HG02763 (cell line): ENCODE results near the gene RAB10.

ENCODE experiments used
- ATAC-seq: cut with Tn5 transposase; IDR thresholded peaks from one replicate; pipeline ENCODE4 v1.9.1; 2021; ENCODE audit warnings: mild to moderate bottlenecking, moderate library complexity; ENCODE audit not compliant: unreplicated experiment

RAB10 gene

DNA sequence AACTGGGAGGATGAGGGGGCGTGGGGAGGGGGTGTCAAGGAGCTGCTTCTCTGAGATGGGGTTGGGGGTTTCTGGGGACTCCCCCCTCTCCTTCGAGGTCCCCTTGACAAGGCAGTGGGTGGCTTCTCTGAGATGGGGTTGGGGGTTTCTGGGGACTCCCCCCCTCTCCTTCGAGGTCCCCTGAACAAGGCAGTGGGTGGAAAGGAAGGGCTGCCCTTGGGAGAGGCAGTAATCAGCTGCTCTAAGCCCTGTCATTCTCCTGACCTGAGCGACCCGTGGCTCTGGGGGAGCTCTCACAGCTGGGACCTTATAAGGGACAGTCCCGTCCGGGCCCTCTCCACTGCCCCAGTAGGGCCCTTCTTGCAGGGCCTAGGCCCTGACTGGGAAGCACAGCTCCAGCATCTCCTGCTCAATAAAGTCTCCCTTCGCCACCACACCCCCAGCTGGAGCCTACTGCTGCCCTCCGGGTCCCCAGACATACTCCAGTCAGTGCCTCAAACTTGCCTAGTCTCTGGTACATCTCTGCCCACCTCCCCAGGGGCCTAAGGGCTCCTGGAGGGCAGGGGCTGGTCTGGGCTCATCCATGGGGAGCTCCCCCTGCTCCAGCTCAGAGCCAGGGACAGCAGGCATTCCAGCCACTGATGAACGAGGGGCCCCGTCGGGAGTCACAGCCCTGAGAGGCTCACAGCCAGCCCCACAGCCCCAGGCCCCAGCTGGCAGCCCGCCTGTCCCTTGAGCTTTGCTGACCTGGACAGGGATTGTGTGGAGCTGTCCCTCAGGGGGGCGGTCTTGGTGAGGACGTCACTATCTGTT is 141.8 kb downstream of the RAB10 start:
- ATAC-seq = no peak

GRCh38 chr2:26176279-26176615 is 142.4 kb downstream of the RAB10 start:
- no peak for ATAC-seq

DNA sequence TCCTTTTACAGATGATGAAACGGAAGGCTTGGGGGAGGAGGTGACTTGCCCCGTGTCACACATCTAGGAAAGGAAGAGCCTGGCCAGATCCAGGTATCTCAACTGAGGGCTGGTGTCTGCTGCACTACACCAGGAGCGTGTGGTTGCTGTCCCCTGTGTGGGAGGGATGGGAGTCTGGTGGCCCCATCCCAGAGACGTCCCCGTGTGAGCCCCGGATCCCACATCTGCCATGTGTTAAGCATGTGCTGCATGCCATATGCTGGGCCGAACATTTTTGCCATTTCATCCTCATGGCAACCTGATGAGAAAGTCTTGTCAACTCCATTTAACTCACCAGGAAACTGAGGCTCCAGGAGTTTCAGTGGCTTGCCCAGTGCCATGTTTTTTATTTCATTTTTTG is 143.2 kb downstream of the RAB10 start:
- no peak for ATAC-seq

- ATAC-seq = no peak
These were observed 144.4 kb downstream of the RAB10 start for GRCh38 chr2:26178246-26178645.

- no peak for ATAC-seq
These were observed 145.0 kb downstream of the RAB10 start for GRCh38 chr2:26178746-26179436.

DNA sequence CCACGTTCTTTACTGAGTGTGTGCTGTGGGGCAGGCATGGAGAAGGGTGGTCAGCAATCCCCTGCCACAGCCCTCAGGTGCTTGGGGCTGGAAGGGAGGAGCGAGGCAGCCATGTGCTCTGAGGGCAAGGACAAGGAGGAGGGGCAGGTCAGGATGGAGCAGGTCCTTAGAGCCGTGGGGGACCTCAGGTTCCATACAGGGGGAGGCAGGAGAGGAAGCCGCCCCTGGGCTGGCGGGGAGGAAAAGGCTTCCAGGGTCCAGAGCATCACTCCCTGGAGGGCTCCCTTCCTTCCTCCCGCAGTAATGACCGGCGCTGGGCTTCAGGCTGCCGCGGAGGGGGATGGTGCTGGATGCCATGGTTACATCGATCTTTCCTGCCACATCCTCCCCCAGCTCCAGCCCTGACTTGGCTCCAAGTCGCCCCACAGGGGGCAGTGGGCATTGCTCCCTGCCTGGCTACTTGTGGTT is 145.6 kb downstream of the RAB10 start:
- no peak for ATAC-seq

DNA sequence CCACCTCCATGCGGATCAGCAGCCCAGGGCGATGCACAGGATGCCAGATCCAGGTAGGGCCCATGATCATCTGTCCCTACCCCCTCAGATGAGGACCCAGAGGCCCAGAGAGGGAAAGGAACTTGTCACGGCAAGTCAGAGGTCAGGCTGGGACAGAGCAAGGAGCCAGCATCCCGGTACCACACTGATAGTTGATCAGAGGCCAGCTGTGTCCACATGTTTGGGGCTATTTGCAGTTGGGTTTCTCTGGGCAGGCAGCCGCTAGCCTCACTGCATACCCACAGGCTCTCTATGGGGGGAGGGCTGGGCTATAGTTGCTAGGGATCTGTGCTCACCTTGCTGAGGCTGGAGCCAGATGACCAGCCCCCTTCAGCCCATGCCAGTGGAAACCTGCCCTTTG is 148.6 kb downstream of the RAB10 start:
- ATAC-seq = no peak

DNA sequence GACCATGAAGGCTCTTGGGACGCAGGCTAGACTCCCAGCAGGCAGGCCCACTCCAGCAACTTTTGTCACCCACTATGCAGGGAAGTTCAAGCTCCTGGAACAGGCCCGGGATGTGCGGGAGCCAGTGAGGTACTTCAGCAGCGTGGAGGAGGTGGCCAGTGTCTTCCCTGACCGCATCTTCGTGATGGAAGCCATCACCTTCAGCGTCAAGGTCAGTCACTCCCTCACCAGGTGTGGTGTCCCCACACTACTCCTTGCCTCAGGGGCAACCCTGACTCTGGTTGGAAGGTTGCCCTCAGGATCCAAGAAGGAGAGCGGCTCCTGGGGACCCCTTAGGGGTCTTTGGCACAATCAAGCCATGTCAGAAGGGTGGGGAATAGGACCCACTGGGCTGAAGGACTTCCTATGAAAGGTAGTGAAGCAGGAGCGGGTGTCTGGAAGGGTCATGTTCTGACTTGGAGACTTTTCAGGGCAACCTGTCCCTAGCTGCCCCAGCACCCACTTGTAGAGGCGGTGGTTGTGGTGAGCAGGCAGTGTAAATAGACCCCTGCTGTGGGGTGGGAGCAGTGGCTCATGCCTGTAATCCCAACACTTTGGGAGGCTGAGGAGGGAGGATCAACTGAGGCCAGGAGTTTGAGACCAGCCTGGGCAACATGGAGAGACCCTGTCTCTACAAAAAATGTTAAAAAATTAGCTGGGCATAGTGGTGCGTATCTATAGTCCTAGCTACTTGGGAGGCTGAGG is 149.2 kb downstream of the RAB10 start:
- no peak for ATAC-seq

DNA sequence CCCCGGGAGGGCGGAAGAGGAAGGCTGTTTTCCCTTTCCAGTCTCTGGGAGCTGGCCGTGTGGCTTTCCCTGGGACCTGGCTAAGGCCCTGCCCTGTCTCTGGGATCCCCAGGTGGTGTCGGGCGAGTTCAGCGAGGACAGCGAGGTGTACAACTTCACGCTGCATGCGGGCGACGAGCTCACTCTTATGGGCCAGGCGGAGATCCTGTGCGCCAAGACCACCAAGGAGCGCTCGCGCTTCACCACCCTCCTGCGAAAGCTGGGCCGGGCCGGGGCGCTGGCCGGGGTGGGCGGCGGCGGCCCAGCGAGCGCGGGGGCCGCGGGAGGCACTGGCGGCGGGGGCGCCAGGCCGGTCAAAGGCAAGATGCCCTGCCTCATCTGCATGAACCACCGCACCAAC is 150.2 kb downstream of the RAB10 start:
- no peak for ATAC-seq

DNA sequence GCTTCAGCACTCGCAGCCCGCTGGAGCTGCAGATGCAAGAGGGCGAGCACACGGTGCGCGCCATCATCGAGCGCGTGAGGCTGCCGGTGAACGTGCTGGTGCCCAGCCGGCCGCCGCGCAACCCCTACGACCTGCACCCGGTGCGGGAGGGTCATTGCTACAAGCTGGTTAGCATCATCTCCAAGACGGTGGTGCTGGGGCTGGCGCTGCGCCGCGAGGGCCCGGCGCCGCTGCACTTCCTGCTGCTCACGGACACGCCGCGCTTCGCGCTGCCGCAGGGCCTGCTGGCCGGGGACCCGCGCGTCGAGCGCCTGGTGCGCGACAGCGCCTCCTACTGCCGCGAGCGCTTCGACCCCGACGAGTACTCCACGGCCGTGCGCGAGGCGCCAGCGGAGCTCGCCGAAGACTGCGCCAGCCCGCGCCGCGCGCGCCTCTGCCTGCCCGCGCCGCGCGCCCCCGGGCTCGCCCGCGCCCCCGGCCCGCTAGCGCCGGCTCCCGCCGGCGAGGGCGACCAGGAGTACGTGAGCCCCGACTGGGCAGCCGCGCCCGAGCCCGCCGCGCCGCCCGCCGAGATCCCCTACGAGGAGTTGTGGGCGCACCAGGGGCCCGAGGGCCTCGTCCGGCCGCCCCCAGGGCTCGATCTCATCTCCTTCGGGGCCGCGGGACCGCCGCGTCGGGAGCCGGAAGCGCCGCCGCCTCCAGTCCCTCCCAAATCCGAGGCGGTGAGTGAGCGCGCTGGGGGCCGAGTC is 150.8 kb downstream of the RAB10 start:
- peak; percentile 63 for ATAC-seq

GRCh38 chr2:26185304-26185928 is 151.5 kb downstream of the RAB10 start:
- no peak for ATAC-seq

GRCh38 chr2:26185954-26186770 is 152.3 kb downstream of the RAB10 start:
- ATAC-seq = no peak
